ENCODE results near the gene NUBPL.
"Not testable (repeated sequence)": the region's sequence is repeated elsewhere in the genome, so short reads cannot be mapped to it uniquely, and the experiment has no call there.

Gene NUBPL

DNA sequence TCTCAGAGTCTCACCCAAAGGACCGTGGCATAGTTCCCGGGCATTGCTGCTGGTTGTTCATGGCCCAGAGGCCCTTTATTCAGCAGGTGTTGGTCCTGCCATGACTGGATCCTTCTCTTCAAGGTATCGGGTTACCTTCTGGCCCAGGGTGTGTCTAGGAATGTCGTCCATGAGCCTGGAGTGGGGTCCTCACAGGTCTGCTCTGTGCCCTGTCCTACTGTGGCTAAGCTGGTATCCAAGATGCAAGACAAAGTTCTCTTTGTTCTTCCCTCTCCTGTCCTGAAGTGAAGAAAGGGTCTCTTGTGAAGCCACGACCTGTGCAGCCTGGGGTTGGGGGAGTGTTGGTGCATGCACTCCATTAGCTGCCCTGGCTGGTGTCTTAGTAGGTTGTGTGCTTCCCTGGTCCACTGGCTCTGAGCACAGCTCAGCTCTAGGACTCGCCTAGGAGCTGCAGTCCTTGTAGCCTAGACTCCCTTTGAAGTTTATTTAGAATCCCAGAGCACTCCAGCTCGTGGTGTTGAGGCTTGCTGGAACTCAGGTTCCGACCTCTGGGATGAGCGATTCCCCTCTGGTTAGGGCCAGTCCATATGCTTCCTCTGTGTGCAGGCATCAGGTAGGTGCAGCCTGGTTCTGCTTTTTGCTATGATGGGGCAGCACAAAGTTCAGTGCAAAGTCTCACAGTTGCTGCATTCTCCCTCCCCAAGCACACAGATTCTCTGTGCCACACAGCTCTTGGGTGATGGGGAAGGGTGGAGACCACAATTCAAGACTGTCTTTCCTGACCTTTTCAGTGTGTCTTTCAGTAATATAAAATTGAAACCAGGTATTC lies 117.4 kb downstream of the NUBPL start:
- DNase-seq = no peak

DNA sequence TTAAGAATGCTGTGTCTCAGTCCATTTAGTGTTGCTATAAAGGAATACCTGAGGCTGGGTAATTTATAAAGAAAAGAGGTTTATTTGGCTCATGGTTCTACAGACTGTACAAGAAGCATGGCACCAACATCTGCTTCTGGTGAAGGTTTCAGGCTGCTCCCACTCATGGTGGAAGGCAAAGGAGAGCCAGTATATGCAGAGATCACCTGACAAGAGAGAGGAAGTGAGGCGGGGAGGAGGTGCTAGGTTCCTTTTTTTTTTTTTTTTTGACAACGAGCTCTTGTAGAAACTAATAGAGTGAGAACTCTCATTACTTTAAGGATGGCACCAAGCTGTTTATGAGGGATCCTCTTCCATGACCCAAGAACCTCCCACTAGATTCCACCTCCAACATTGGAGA lies 121.6 kb downstream of the NUBPL start:
- no peak for DNase-seq

DNA sequence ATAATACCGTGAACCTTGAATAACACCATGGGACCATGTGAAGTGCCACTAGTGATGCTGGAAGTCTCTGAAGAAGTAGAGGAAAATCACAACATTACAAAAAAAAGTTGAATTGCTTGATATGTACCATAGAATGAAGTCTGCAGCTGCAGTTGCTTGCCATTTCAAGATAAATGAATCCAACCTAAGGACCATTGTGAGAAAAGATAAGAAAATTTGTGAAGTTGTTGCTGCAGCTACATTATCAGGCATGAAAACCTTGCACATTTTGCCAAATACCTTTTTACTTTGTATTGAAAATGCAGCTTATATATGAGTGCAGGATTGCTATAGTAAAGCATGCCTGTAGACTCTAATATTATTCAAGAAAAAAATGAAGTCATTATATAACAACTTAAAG lies 126.5 kb downstream of the NUBPL start:
- DNase-seq = no peak

DNA sequence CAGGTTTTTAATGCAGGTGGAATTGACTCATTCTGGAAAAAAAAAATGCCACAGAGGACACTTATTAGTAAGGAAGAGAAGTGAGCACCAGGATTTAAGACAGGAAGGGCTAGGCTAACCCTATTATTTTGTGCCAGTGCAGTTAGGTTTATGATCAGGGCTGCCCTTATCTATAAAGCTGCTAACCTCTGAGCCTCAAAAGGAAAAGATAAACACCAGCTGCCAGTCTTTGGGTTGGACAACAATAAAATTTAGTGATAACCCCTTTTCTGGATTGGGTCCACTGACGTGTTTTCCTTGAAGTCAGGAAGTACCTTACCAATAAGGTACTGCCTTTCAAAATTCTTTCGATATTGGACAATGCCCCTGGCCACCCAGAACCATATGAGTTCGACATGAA lies 128.9 kb downstream of the NUBPL start:
- DNase-seq = no peak

DNA sequence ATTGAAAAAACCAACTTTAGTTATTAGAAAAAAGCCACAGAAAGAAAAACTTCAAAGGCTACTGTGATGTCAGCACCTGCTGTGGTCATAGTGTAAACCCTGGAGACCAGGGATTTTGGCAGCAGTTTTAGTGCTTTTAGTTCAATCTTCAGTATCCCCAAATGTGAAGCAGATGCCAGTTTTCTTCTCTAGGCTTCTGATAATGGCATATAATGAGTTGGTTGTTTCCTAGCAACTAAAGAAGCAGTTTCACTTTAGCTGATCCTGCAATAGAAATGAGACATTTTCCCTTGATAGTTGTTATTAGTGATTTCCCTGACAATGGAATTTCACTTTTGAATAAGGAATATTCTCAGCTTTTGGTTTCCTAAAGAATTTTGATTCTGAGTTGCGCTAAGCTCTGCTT lies 131.2 kb downstream of the NUBPL start:
- no peak for DNase-seq

DNA sequence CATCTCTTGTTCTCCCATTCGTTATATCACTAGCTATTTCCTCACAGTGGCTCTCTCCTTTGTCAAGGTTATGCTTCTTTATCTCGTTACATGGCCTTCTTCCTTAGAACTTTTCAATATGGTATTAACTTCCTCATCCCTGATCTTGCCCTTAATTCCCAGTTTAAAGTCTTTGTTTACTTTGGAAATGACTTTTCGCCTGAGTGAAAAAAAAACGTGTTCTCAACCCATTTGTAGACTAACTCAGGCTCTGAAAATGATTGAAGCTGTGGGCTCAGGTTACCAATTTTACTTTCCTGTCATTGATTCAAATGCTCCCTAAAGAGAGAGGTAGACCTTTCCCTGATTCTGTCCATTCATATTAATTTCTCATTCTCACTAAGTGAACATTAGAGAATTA lies 135.2 kb downstream of the NUBPL start:
- DNase-seq = no peak

DNA sequence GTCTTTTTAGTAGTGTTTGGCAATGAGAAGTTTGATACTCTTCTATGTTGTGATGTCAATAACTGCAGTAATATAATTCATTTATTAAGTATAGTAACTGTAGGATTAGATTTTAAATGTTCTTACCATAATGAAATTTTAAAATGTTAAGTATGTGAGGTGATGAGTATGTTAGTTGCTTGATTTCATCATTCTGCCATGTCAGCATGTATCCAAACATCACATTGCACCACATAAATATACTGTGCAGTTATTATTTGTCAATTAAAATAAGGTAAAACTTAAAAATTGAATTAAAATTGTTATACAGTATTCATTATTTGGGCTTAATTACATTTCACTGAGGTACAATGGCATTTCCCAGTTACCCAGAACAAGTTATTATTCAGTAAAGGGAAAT lies 138.6 kb downstream of the NUBPL start:
- DNase-seq = no peak

DNA sequence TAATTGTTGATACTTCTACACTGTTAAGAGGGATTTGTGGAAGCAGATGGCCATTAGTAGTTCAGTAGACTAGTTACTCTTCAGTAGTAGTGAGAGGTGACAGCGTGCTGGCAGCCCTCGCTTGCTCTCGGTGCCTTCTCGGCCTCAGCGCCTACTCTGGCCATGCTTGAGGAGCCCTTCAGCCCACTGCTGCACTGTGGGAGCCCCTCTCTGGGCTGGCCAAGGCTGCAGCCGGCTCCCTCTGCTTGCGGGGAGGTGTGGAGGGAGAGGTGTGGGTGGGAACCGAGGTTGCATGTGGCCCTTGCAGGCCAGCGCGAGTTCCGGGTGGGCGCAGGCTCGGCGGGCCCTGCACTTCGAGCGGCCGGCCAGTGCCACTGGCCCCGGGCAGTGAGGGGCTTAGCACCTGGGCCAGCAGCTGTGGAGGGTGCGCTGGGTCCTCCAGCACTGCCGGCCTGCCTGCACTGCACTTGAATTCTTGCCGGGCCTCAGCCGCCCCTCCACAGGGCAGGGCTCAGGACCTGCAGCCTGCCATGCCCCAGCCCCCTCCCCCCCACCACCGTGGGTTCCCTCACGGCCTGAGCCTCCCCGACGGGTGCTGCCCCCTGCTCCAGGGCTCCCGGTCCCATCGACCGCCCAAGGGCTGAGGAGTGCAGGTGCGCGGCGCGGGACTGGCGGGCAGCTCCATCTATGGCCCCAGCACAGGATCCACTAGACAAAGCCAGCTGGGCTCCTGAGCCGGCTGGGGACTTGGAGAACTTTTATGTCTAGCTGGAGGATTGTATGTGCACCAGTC lies 139.3 kb downstream of the NUBPL start:
- no peak for DNase-seq

DNA sequence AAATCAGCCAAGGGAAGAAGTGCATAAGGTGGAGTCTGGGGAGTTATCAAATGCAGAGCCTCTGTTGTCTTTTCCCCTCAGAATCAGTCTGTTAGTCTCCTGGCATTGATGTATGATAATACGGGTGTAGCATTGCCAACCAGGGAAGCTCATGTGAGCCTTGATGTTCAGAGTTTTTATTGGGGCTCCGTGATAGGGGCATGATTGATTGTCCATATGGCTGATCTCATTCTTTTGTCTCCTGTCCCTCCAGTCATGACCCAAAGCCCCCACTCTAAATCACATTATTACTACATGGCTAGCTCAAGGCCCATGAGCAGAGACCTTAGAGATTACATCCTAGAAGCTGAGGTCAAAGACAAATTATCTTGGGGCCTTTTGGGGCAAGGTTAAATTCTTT lies 140.9 kb downstream of the NUBPL start:
- no peak for DNase-seq

DNA sequence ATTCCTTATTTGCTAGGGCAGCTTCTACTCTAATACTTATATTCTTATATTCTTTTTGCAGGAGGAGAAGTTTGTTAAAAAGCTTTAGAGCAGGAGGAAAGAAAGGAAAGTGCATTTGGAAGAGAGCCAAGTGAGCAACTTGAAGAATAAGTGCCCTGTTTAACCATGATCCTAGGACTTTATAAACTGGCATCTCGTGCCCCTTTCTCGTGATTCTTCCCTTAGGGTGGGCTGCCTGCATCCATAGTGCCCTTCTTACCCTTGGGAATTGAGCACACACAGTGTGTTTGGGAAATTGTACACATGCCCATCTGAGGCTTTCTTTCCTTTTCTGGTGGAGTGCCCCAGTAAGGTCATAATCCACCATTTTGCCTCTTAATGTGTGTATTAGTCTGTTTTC lies 141.9 kb downstream of the NUBPL start:
- no peak for DNase-seq

DNA sequence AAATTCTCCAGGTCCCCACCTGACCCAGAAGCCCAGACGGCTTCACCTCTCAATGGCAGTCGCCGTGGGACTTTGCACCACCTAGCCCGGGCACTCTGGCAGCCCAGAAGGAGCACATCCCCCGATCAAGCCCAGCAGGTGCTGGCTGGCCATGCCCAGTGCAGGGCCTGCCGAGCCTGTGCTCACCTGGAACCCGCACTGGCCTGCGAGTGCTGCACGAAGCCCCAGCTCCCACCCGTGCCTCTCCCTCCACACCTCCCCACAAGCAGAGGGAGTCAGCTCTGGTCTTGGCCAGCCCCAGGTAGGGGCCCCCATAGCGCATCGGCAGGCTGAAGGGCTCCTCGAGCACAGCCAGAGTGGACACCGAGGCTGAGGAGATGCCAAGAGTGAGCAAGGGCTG lies 144.5 kb downstream of the NUBPL start:
- no peak for DNase-seq

DNA sequence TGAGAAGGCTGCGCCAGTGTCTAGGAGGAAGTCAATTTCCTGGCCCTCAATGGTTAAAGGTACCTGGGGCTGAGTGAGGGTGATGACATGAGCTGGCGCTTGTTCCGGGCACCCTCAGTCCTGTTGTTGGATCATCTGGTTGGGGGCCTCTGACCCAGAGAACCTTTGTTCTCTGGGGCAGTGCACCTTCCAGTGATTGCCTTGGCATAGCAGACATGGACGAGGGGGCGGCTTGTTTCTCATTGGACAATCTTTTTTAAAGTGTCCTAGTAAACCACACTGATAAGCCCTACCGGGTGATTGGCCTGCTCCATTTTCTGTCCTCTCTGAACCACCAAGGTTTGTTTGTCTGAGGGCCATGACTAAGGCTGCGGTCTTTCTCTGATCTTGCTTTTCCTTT lies 147.5 kb downstream of the NUBPL start:
- not testable (repeated sequence) for DNase-seq

DNA sequence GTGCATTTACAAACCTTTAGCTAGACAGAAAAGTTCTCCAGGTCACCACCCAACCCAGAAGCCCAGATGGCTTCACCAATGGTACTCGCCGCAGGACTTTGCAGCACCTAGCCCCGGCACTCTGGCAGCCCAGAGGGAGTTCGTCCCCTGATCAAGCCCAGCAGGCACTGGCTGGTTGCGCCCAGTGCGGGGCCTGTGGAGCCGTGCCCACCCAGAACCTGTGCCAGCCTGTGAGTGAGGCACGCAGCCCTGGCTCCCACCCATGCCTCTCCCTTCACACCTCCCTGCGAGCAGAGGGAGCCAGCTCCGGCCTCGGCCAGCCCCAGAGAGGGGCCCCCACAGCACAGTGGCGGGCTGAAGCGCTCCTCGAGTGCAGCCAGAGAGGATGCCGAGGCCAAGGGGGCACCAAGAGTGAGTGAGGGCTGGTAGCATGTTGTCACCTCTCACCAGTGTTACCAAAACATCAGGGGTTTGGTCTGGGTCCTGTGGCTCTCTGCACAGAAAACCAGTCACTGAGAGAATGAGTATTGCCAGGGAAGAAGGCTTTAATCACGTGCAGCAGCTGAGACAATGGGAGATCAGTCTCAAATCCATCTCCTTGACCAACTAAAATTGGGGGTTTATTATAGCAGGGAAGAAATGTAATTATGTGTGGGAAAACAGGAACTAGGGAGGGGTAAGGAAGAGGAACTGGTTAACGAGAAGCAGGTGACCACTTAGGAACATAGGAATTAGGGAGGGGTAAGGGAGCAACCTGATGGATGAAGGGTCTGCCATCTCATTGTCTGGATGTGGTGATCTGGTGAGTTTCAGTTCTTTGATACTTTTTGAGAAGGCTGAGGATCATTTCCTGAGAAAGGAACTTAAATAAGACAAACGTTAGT lies 151.3 kb downstream of the NUBPL start:
- no peak for DNase-seq

DNA sequence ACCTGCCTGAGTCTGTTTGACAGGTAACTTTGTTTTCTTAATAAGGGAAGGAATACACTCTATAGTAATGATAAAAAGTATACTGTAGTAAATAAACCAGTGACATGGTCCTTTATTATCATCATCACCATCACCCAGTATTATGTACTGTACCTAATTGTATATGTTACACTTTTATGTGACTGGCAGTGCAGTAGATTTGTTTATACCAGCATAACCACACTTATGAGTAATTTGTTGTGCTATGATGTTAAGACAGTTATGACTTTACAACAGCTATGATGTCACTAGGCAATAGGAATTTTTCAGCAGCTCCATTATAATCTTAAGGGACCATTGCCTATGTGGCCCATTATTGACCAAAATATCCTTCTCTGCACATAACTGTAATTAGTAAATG lies 155.0 kb downstream of the NUBPL start:
- DNase-seq = no peak

DNA sequence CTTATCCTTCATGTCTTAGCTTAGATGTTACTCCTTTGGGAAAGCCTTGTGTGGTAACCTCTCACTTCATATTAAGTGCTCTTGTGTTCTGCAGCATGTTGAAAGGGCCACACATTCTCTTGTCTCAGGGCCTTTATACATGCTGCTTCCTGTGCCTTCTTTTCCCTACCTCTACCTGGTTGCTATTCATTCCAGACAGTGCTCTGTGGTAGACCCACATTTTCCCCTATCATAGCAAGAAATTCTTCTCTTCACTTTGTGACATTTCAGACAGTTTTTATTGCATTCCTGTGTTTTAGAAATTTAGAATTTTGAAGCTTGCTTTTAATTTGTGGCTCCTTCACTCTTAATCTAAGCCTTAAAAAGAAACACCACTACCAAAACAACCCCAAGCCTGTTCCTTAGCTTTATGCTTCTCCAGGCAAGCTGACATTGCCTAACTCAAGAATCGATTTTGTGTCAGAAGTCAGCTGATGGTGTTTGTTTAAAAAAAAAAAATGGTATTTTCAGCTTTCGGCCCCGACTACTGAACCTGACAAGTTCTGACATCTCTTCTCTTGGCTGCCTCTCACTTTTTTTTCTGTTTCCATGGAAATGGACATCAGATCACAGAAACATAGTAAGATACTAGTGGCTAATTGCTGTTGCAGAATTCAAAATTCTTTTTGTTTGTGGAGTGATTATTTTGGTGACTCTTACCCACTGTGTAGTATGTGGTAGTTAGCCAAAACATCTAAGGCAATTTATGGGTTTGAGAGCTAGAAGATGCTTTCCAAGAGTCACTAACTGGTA lies 156.3 kb downstream of the NUBPL start:
- no peak for DNase-seq

DNA sequence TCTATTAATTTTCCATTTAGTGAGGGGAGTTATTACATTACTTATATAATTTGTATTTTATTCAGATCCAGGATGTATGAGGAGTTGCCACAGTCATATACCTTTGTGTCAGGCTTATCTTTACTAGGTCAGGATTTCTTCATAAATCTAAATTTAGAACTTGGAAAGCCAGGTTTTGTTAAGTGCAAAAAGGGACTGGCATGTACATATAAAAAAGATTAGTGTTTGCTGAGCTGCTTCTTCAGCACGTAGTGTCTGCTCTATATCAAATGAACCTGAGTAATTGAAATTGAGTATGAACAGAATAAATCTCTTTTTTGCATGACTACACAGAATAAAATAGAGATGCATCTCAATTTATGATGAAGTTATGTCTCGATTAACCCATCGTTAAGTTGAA lies 157.4 kb downstream of the NUBPL start:
- no peak for DNase-seq

DNA sequence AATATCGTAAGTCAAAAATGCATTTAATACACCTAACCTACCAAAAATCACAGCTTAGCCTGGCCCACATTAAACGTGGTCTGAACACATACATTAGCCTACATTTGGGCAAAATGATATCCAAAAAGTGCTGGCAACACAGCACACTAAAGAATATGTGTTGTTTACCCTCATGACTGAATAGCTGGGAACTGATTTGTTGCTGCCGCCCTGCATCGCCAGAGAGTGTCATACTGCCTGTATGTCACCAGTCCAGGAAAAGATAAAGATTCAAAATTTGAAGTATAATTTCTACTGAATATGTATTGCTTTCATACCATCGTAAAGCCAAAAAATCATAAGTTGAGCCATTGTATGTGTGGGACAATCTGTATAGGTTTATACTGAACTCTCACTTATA lies 157.8 kb downstream of the NUBPL start:
- DNase-seq = no peak

DNA sequence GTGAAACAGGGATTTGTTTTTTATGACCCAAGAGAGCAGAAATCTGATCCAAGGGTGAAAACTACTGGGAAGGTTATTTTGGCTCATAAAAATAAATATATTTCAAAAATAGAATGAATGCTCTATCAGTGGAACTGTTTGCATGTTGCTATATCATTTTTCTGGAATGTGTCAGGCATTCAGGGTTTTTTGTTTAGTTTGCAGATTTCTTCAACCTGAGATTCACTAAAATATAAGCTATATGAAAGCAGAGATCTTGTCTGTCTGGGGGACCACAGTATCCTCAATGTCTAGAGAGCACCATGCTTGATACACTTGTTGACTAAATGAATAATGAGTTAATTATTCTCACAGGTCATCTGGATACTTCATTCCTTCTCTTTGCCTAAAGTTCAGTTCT lies 165.1 kb downstream of the NUBPL start:
- no peak for DNase-seq

DNA sequence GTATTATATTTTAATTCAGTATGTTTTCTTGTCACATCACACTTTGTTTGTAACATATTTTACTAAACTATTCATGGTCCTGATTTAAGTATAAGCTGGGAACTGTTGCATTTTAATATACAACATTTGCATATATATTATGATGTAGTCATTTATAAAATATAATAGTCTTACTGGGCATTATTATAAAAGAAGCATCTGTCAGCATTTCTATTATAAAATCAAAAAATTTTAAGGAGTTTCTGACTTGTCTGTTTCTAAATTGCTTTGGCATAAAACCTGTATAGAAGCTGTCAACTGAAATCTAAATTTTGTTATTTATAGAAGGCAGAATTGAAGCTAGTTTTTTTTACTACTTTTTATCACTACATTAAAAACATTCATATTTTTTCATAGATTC lies 166.6 kb downstream of the NUBPL start:
- no peak for DNase-seq

DNA sequence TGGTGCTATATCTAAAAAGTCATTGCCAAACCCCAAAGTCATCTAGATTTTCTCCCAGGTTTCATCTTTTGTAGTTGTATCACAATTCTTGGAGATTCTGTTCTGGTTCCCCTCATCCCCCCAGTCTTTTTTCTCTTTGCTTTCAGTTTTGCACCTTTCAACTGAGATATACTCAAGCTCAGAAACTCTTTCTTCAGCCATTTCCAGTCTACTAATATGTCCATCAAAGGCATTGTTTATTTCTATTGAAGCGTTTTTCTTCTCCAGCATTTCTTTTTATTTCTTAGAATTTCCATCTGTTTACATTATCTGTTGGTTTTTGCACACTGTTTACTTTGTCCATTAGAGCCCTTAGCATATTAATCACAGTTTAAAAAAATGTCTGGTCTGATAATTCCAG lies 179.5 kb downstream of the NUBPL start:
- no peak for DNase-seq

DNA sequence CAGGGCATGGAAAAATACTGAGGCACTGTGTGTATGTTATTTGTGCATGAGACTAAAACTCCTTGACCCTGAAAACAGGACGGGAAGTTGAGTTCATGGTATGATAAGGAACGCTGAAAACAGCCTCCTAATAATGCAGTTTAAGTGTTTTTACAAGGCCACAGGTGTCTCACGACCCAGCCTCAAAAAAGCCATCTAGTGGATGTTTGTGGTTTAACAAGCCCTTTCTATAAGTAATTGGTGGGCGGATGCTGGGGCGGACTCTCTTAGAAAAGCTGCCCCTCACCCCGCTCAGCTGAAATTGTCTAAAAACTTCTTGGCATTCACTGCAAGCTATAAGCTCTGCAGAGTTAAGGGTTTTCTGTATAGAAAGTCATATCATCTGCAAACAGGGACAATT lies 184.5 kb downstream of the NUBPL start:
- no peak for DNase-seq

DNA sequence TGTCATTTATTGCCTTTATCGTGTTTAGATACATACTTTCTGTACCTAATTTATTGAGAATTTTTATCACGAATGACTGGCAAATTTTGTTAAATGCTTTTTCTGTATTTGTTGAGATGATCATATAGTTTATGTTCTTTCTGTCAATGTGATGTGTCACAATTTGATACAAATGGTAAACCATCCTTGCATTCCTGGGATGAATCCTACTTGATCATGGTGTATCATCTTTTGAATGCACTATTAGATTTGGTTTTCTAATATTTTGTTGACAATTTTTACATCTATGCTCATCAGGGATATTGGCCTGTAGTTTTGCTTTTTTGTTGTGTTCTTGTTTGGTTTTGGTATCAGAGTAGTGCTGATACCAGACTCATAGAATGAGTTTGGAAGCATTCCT lies 185.1 kb downstream of the NUBPL start:
- DNase-seq = no peak

DNA sequence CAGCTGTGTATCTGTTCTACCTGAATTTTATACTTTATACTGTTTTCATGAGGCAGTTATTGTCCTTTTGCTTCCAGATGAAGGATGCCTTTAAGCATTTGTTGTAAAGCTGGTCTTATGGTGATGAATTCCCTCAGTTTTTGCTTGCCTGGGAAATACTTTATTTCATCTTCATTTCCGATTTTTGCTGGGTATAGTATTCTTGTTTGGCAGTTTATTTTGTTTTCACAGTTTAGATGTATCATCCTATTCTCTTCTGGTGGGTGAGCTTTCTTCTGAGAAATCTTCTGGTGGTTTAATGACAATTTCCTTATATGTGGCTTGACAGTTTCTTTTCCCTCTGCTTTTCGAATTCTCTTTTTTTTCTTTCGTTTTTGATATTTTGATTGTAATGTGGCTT lies 188.1 kb downstream of the NUBPL start:
- no peak for DNase-seq

Data from OCI-M1 (cell line).